Measurements from ENCODE around the gene CDK19. TPM values are rescaled to one million over a fixed set of nuclear protein-coding genes. Genes with fewer than 3 reads are reported as not detected.

Gene CDK19
- total RNA-seq, 1 experiment from 2014 or later, result 7.0 TPM

GRCh38 chr6:110735666-110736065, 79.6 kb downstream of the CDK19 start:
- Histone ChIP-seq H3K27ac (ENCODE audit: insufficient read length, low read depth, low read length) (no peak overlapping the region), H4K8ac (replicated peaks; ENCODE audit: insufficient read length, low read depth, low read length) (no peak overlapping the region), H3K9me3 (ENCODE audit: control insufficient read depth, low read depth, low read length) (no peaks in the 10 kb centered on the region), H3K18ac (ENCODE audit: insufficient read length, low read depth, low read length) (no peak overlapping the region), H2BK5ac (ENCODE audit: insufficient read length, low read length) (no peak overlapping the region), H3K4ac (ENCODE audit: low read depth, low read length) (no peak overlapping the region), H3K79me1 (ENCODE audit: insufficient read depth, low read depth, low read length, poor library complexity, severe bottlenecking) (no peaks in the 10 kb centered on the region), H4K20me1 (ENCODE audit: control insufficient read depth, insufficient read depth, insufficient read length) (no peaks in the 10 kb centered on the region), H3K14ac (ENCODE audit: insufficient read depth, low read length) (no peak overlapping the region), H2BK20ac (ENCODE audit: low read depth, low read length, poor library complexity, severe bottlenecking) (no peak overlapping the region), H2AFZ (ENCODE audit: low read length) (no peak overlapping the region), H4K5ac (ENCODE audit: insufficient read length, low read depth, low read length) (no peak overlapping the region), H3K79me2 (ENCODE audit: insufficient read depth, low read length) (no peaks in the 10 kb centered on the region), H3T11ph (ENCODE audit: low read length) (no peak overlapping the region), H4K91ac (ENCODE audit: insufficient read length, low read depth, low read length) (no peak overlapping the region), H2BK15ac (ENCODE audit: low read depth, low read length) (no peak overlapping the region), H3K27me3 (ENCODE audit: insufficient read depth, low read length) (no peaks in the 10 kb centered on the region), H3K4me2 (ENCODE audit: insufficient read depth, insufficient read length, low read length) (no peak overlapping the region), H2AK5ac (ENCODE audit: insufficient read length, low read length) (no peak overlapping the region), H3K9ac (ENCODE audit: extremely low read depth, insufficient read length, low read length) (no peak overlapping the region), H3K4me1 (ENCODE audit: insufficient read depth, low read length) (no peaks in the 10 kb centered on the region), H3K23ac (ENCODE audit: insufficient read length, low read depth, low read length) (no peak overlapping the region), H2BK12ac (ENCODE audit: insufficient read length, low read depth, low read length) (no peak overlapping the region), H3K23me2 (ENCODE audit: insufficient read length, low read depth, low read length, poor library complexity, severe bottlenecking) (no peaks in the 10 kb centered on the region), H2BK120ac (ENCODE audit: low read depth, low read length, poor library complexity, severe bottlenecking) (no peak overlapping the region), H3K56ac (ENCODE audit: insufficient read length, low read depth, low read length) (no peak overlapping the region)
- no peak for TF ChIP-seq CTCF (conservative IDR thresholded peaks at IDR 0.05)
- no peak for DNase-seq
- Mint-ChIP-seq H3K4me3 (no peak overlapping the region), H3K27me3 (ENCODE audit: low read depth) (no peaks in the 10 kb centered on the region), H3K4me1 (no peaks in the 10 kb centered on the region), H3K9me3 (peaks cover 0 to under 1% of the 10 kb centered on the region in 2 experiments; a peak in 3 of 5 replicates), H3K36me3 (ENCODE audit: insufficient read depth in 1 of 3, low read depth in 3 of 3) (peaks cover 0 to 9% (median 7%) of the 10 kb centered on the region in 3 experiments; a peak in 5 of 7 replicates), H3K27ac (no peak overlapping the region)
- WGBS (ENCODE audit: extremely low coverage, insufficient read length, low lambda C conversion rate), result no CpG with 5 or more reads among the region's 4 CpGs

All from H9 (cell line).